Left ventricle myocardium inferior (tissue), 1 donor: ENCODE data around the gene VPS4B. TPM values are rescaled to one million over a fixed set of nuclear protein-coding genes. Genes with fewer than 3 reads are reported as not detected.

Experiments used
- DNase-seq: peaks from one replicate; pipeline ENCODE4 v3.0.0-alpha.2; 2020
- H3K27ac ChIP-seq: fragments of 200-600 bp; replicated peaks from 2 replicates; pipeline ENCODE4 v1.8.0; 2021
- H3K27me3 ChIP-seq: fragments of 200-600 bp; 2 replicates; pipeline ENCODE4 v1.8.0; 2021; ENCODE audit warnings: low read depth
- H3K36me3 ChIP-seq: fragments of 200-600 bp; 2 replicates; pipeline ENCODE4 v1.8.0; 2021
- H3K4me1 ChIP-seq: fragments of 200-600 bp; 2 replicates; pipeline ENCODE4 v1.8.0; 2021
- H3K4me3 ChIP-seq: fragments of 200-600 bp; 2 replicates; pipeline ENCODE4 v1.8.0; 2021; ENCODE audit warnings: mild to moderate bottlenecking, moderate library complexity
- H3K9me3 ChIP-seq: fragments of 200-600 bp; replicated peaks from 2 replicates; pipeline ENCODE4 v1.8.0; 2021
- intact Hi-C: fragments of 100-400 bp; cut with micrococcal nuclease; formaldehyde crosslinking; loops from one replicate; pipeline ENCODE4 v1.11.0; 2022
- total RNA-seq: library from RNA; stranded (reverse); fragmentation: NEBNext Ultra II Directional; extraction: Animal tissue kit (Norgen Biotek cat#: 25700); gene quantifications from one replicate; pipeline ENCODE4 v1.2.1, GENCODE V29; 2021
- TF ChIP-seq, protein P1 (sequence below): fragments of 200-600 bp; IDR thresholded peaks from 2 replicates; pipeline ENCODE4 v1.8.0; 2021; ENCODE audit warnings: antibody characterized with exemption, mild to moderate bottlenecking, borderline replicate concordance
- donor health status: DM: no; HTN: yes; CAD: no; lungs with severe emphysema.

The VPS4B gene
- total RNA-seq, 1 donor from 2014 or later: 16.7 TPM

DNA sequence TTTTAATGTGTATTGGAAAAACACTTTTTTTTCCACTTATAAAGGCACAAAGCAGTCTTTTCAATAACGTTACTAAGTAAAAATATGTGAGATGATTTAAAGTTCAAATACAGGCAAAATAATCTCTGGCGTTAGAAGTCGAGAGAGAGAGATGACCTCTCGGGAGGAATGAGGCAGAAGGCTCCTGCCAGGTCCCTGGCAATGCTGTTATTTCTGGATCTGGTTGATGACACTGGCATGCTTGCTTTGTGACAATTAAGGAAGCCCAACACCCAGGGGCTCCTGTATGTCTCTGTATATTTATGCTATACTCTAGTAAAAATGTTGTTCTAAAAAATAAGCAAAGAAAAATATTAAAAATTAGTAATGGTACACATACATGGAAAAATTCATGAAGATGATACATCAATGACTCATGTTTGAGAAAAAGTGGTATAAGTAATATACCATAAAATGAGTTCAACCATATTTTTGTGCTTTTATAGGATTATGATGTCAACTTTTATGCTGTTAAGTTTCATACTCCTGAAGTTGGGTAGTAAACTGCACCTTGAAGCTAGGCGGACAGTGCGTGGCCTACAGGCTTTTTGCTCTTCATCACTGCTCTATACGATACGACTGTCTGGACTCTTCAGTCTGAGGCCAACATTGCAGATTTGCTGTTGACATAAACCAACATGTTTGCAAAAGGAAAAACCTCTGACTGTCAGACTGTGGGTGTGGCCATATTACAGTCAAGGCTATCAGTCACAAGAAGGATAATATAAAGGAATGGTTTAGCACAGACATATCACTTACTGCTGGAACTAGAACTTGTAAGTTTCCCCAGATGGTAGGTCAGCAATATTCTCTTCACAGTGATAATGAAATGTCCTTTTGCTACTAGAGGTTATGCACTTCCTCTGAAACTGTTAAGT, 19.8 kb downstream of the VPS4B start:
- no peaks in the 10 kb centered on the region for H3K27me3 ChIP-seq
- intact Hi-C loops: no loop called here
- H3K4me3 ChIP-seq: no peak overlapping the region
- peaks cover 41% of the 10 kb centered on the region for H3K4me1 ChIP-seq
- H3K9me3 ChIP-seq: no peaks in the 10 kb centered on the region
- TF ChIP-seq, protein P1, sequence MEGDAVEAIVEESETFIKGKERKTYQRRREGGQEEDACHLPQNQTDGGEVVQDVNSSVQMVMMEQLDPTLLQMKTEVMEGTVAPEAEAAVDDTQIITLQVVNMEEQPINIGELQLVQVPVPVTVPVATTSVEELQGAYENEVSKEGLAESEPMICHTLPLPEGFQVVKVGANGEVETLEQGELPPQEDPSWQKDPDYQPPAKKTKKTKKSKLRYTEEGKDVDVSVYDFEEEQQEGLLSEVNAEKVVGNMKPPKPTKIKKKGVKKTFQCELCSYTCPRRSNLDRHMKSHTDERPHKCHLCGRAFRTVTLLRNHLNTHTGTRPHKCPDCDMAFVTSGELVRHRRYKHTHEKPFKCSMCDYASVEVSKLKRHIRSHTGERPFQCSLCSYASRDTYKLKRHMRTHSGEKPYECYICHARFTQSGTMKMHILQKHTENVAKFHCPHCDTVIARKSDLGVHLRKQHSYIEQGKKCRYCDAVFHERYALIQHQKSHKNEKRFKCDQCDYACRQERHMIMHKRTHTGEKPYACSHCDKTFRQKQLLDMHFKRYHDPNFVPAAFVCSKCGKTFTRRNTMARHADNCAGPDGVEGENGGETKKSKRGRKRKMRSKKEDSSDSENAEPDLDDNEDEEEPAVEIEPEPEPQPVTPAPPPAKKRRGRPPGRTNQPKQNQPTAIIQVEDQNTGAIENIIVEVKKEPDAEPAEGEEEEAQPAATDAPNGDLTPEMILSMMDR: no peak
- peaks cover 81% of the 10 kb centered on the region for H3K36me3 ChIP-seq
- H3K27ac ChIP-seq: peak overlapping the region; percentile 70
- no peak for DNase-seq

DNA sequence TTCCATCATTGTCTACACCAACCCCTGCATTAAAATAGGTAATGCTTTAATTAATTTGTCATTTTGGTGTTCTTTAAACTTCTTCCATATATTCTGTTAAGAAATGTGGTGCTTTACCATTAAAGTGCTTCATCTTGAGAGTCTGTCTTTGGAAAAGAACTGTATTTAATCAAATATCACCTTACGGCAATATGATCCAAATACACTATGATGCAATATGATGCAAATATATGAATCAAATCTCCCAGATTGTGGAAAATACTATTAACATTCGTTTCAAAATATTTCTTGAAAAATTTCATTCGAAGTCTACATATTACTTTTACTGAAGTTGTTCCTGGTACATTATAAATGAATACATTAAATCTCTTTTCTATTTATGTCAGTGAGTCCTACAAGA, 23.0 kb downstream of the VPS4B start:
- H3K27me3 ChIP-seq: no peaks in the 10 kb centered on the region
- intact Hi-C loops: no loop called here
- TF ChIP-seq, protein P1: no peak
- H3K4me3 ChIP-seq: no peak overlapping the region
- H3K9me3 ChIP-seq: no peaks in the 10 kb centered on the region
- peaks cover 96% of the 10 kb centered on the region for H3K36me3 ChIP-seq
- H3K4me1 ChIP-seq: peaks cover 20% of the 10 kb centered on the region
- DNase-seq: no peak
- no peak overlapping the region for H3K27ac ChIP-seq

DNA sequence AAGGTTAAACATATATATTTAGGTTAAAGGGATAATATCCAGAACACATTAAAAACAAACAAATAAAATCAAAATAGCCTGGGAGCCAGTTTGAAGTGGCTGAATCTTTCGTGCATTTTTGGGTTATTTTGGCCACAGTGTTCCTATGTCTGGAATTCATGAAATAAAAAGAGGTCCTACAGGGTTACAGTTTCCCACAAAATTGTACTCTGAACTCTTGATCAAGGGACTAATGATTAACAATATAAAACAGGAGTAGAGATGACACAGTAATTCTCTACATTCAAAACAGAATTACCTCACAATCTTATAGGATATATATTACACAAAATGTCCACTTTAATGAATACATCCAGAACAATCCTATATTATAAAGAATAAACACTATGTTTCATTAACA, 24.9 kb downstream of the VPS4B start:
- intact Hi-C loops: no loop called here
- Histone ChIP-seq H3K36me3 (peaks cover 99% of the 10 kb centered on the region), H3K9me3 (no peaks in the 10 kb centered on the region), H3K27me3 (no peaks in the 10 kb centered on the region), H3K4me3 (no peak overlapping the region), H3K4me1 (peaks cover 12% of the 10 kb centered on the region), H3K27ac (no peak overlapping the region)
- TF ChIP-seq, protein P1: no peak
- no peak for DNase-seq

DNA sequence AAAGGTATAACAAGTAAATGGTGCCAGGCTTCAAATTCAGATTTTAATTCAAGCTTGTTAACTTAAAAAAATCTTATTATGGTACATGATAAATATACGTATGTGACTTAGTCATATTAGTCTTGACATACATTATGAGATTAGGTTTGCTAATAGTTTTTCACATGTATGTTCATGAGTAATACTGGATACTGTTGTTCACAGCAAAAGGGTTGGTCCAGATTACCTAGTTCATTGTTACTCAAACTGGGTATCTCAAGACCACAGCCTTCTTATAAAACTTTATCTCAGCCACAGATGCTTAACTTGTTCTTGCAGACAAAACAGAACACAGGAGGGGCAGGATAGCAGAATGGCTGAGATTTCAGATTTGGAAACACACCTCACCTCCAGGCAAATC, 26.8 kb downstream of the VPS4B start:
- no peaks in the 10 kb centered on the region for H3K9me3 ChIP-seq
- TF ChIP-seq, protein P1: no peak
- no peaks in the 10 kb centered on the region for H3K27me3 ChIP-seq
- intact Hi-C loops: no loop called here
- H3K4me1 ChIP-seq: peaks cover 7% of the 10 kb centered on the region
- H3K4me3 ChIP-seq: no peak overlapping the region
- H3K27ac ChIP-seq: peak overlapping the region; percentile 48
- DNase-seq: no peak
- peaks cover 99% of the 10 kb centered on the region for H3K36me3 ChIP-seq

DNA sequence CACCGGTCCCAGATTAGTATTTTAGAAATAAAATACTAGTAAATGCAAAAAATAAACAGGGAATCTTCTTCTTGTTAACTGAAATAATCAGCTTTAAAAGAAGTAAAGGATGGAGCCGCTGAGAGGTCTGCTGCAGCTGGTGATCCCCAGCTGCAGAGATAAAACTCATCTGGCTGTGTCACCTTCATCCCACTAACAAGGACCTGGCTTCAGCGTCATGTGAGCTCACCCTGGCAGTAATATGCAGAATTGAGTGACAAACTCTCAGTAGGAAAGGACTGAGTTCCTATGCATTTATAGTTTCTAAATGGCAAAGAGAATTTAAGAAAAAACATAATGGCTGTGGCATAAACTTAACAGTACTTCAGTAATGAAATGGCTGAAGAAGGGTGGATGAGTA, 27.3 kb downstream of the VPS4B start:
- H3K4me1 ChIP-seq: peaks cover 7% of the 10 kb centered on the region

More for the DNA sequence above, 27.3 kb downstream of the VPS4B start:
- H3K27ac ChIP-seq: peak overlapping the region; percentile 48
- H3K27me3 ChIP-seq: no peaks in the 10 kb centered on the region
- H3K4me3 ChIP-seq: no peak overlapping the region
- no peak for DNase-seq
- no peaks in the 10 kb centered on the region for H3K9me3 ChIP-seq
- intact Hi-C loops: no loop called here
- H3K36me3 ChIP-seq: peaks cover 99% of the 10 kb centered on the region
- TF ChIP-seq, protein P1: no peak
